Glomerular endothelial cell (primary cell): ENCODE measurements around the gene WWC2. TPM values are rescaled to one million over a fixed set of nuclear protein-coding genes. Genes with fewer than 3 reads are reported as not detected.

Experiments
- DNase-seq: peaks from one replicate; pipeline ENCODE4 v3.0.0-alpha.2; 2011; ENCODE audit warnings: low read depth, low spot score; ENCODE audit errors: extremely low read depth
- total RNA-seq: library from RNA; depleted of rRNA; stranded (reverse); fragments of >200 nt; gene quantifications from 2 replicates; pipeline ENCODE4 v1.2.3, GENCODE V29; 2015

WWC2 gene
- total RNA-seq, 1 donor from 2014 or later: 32.0 TPM

DNA sequence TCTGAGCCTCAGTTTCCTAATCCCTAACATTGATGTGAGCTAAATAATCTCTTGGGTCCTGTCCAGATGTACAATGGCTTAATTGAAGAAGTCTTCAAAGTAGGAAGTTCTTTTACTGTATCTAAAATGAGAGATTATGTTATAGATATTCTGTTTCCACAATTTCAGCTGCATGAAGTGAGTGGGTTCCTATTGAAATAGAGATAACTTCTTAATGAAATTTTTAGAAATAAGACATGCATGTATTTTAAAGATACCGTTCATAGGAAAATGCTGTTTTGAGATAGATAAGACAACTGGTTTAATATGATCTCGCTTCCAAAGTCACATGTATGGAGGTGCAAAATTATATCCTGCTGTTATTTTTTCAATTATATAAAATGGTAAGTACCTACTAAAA is 149.1 kb downstream of the WWC2 start:
- DNase-seq: no peak

DNA sequence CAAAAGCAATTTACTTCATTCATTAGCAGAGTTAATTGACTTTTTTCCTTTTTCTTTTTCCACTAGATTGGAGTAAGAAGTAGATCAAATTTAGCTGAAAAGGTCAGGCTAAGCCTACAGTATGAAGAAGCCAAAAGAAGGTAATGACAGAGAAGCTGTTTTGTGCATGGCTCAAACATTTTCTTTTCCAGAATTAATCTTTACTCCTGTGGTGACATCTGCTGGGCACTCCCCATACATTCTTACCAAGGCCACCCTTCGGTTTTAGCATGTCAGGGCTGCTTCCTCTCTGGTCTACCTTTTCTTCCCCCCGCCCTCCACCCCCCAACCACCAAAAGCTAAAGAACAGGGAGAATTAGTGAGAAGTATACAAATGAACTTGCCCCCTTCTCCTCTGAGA is 150.8 kb downstream of the WWC2 start:
- no peak for DNase-seq

GRCh38 chr4:183250831-183251230 is 151.8 kb downstream of the WWC2 start:
- DNase-seq: no peak

DNA sequence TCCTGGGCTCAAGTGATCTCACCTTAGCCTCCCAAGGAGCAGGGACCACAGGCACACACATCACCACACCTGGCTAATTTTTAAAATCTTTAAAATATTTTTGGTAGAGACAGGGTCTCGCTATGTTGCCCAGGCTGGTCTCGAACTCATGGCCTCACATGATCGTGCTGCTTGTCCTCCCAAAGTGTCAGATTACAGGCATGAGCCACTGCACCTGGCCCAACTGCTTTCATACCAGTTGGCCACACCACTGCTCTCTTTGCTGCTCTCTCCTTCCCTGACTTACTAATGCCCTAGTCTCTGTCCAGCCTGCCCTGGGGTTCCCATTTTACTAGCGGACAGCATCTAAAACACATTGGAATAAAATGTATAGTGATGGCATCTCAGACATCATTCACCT is 153.9 kb downstream of the WWC2 start:
- DNase-seq: no peak

- DNase-seq: no peak
Observed at GRCh38 chr4:183253451-183253850, 154.4 kb downstream of the WWC2 start.

GRCh38 chr4:183254162-183254561 is 155.1 kb downstream of the WWC2 start:
- DNase-seq: no peak

GRCh38 chr4:183255487-183255886 is 156.4 kb downstream of the WWC2 start:
- DNase-seq: no peak

DNA sequence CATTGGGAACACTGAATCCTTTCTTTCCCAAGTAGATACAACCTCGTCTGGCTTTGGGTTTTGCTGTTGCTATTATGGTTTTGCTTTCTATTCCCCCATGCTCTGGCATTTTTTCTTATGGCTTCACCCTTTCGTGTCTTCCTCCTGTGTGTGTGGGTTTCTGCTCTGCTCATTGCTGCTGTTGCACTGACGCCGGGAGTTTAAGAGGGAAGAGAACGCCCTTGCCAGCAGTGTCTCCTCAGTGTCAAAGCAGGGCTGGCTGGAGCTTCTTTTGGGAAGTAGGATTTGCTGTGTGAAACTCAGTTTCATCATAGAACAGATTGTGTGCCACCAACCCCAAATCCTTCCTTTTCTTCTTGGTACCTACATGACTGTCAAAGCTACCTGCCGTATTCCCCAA is 157.3 kb downstream of the WWC2 start:
- DNase-seq: no peak

DNA sequence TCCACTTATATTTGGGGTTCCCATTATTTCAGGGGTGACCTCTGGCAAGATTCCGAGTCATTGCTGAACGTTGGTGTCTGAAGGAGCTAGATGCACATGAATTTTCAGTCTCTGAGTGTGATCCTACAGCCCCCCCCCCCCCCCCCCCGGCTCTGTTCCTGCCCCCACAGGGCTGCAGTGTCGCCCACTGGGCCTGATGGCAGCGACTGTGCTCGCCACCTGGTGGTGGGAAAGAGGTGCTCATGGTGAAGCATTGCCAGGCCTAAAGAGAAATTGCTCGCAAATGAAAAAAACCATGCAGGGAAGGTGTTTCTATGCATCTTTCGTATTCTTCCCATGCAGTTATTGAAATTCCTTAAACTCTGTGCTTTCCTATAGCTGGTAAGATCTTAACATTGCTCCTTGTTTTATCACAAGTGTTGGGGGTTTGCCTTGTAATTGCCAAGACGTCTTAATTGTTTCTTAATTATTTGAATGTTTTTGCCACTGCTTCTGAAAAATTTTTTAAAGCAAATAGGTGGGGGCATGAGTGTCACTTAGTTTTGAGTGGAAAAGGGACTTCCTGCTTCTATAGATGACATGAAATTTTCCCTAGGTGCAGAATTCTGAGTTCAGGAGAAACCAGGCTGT is 157.8 kb downstream of the WWC2 start:
- no peak for DNase-seq

- DNase-seq: no peak
Observed at GRCh38 chr4:183257808-183258207, 158.8 kb downstream of the WWC2 start.

DNA sequence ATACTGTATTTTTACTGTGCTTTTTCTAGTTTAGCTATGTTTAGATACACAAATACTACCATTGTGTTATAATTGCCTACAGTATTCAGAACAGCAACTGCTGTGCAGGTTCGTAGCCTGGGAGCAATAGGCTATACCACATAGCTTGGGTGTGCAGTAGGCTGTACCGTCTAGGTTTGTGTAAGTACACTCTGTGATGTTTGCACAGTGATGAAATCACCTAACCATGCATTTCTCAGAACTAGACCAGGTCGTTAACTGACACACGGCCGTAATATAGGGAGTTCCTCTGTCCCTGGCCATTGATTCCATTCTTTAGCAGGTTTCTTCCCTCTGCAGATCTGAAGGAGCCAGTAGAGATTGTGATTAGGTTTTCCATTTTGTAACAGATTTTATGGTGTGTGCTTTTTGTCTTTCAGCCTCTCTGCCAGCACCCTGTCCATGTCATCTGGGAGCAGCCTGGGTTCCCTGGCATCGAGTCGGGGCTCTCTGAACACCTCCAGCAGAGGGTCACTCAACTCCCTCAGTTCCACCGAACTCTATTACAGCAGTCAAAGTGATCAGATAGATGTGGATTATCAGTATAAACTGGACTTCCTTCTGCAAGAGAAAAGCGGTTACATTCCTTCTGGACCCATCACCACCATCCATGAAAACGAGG is 161.6 kb downstream of the WWC2 start:
- DNase-seq: no peak

GRCh38 chr4:183261953-183262775 is 163.1 kb downstream of the WWC2 start:
- peak; percentile 60 for DNase-seq

DNA sequence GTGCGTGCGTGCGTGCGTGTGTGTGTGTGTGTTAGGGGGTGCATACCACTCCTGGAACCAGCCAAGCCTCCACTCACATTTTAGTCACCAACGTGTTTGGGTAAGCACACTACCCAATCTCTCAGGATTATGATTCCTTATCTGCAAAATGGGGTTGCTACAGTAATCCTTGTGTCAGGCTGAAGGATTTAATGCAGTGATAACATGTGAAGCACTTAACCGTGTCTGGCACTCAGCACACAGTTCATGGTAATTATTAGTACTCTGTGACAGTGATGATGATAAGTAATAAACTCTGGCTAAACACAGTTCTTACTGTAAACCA is 163.7 kb downstream of the WWC2 start:
- no peak for DNase-seq

DNA sequence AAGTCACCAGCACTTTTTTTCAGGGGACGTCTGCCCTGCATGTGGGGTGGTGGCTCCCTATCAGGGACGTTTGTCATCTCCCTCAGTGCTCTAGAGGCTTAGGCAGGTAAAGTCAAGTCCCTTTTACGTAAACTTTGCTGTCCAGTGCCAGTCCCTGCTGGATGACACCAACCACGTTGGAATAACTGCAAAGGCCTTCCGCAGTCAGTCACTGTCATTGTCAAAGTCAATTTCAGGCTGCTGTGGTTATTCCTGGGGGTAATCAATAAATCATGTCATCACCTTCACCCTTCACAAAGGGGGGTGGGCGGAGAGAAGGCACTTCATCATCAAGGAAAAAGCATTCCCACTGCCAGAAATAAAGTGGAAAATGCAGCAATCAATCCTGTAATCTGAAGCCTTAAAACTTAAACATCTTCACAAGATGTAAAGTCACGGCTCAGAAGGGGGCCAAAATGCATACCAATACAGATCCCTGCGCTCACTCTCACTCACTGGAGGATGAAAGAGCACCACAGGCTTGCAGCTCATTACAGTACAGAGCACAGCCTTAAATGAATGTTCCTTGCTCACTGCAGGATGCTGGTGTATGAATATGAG is 164.8 kb downstream of the WWC2 start:
- DNase-seq: no peak

- no peak for DNase-seq
Observed at GRCh38 chr4:183264614-183265013, 165.6 kb downstream of the WWC2 start.

- DNase-seq: no peak
Observed at GRCh38 chr4:183266371-183266770, 167.3 kb downstream of the WWC2 start.

DNA sequence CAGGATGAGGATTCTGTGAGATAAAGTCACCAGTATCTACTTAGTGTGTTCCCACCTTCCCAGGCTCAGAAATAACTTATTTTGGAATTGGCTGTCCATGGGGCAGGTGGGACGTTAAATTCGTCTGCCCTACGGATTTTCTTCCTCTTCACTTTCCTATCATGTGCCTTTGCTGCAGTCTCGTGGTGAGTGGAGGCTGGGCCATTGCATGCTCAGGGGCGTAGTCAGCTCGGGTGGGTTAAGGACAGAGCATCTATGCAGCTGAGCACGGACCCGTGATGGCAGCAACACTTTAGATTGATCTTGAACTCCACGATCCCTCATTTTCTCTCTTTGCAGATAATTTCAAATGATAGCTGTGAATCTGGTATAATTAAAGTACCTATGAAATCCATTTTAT is 169.5 kb downstream of the WWC2 start:
- DNase-seq: no peak

DNA sequence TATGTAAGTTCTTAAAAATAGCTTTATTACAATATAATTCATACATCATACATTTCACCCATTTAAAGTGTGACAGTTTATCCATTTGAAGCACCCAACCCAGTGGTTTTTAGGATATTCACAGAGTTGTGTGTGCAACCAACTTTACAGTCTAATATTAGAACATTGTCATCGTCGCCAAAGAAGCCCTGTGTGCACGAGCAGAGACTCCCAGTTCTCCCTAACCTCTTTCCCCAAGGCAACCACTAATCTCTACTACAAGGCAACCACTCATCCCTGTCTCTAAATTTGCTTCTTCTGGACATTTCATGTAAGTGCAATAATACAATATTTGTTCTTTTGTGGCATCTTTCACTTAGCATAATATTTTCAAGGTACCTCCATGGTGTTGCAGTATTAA is 173.3 kb downstream of the WWC2 start:
- DNase-seq: no peak

DNA sequence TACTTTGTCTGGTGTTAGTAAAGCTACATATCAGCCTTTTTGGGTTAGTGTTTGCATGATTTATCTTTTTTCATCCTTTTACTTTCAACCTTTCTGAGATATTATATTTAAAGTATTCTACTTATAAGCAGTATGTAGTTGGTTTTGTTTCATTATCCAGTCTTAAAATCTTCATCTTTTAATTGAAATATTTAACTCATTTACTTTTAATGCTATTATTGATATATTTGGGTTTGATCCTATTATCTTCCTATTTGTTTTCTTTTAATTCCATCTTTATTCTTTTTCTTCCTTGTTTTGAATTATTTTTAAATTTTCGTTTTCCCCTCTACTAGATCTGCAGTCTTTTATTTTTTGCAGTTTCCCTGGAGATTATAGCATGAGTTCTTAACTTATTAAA is 177.0 kb downstream of the WWC2 start:
- no peak for DNase-seq

DNA sequence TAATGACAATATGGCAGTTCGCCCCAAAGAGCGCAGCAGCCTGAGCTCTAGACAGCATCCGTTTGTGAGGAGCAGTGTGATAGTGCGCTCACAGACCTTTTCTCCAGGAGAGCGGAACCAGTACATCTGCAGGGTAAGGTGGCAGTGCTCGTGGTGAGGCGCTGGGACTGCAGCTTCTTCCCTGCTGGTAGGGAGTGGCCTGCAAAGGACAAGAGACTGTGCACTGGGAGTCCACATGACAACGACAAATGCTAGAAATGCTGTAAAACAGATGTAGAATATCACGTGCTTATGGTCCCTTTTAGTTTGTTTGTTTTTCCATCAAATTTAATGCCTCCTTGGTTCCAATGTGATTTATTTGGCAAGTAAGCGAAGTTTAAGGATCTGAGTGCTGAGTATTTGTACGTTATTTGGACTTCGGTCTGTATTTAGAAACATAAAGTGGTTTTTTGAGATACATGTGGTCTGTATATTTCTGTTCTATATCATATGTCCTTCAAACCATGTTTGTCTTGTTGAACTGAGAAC is 185.3 kb downstream of the WWC2 start:
- no peak for DNase-seq

- no peak for DNase-seq
Observed at GRCh38 chr4:183284965-183285364, 185.9 kb downstream of the WWC2 start.
